K562 (cell line): Measurements from ENCODE around the gene RDH11. TPM values are rescaled to one million over a fixed set of nuclear protein-coding genes. Genes with fewer than 3 reads are reported as not detected.

Source experiments
- ATF1 ChIP-seq, 2 experiments: fragments of 450-650 bp in 1 of 2; IDR thresholded peaks; 2 replicates each; pipeline ENCODE4 v1.6.1; 2016; ENCODE audit warnings: missing compliant biosample characterization in 1 of 2, missing genetic modification characterization in 1 of 2
- CBX1 ChIP-seq: sonication (generic); IDR thresholded peaks from 2 replicates; pipeline ENCODE4 v1.6.1; 2016; ENCODE audit warnings: antibody characterized with exemption, low read depth, mild to moderate bottlenecking
- CBX8 ChIP-seq: fragments of 200-600 bp; sonication (generic); IDR thresholded peaks from 2 replicates; pipeline ENCODE4 v1.6.1; 2012; ENCODE audit warnings: borderline replicate concordance, mixed run types, low read depth, mild to moderate bottlenecking, moderate library complexity, mixed read lengths, low read length, control low read depth, inconsistent platforms; ENCODE audit not compliant: poor library complexity, severe bottlenecking; ENCODE audit errors: extremely low read depth
- ESRRA ChIP-seq: fragments of 450-650 bp; IDR thresholded peaks from 2 replicates; pipeline ENCODE4 v1.6.1; 2014; ENCODE audit warnings: low read depth, mild to moderate bottlenecking, moderate library complexity, borderline replicate concordance
- ESRRB ChIP-seq: fragments of 250-450 bp; sonication (Bioruptor Pico); IDR thresholded peaks from 2 replicates; pipeline ENCODE4 v1.5.0; 2020; ENCODE audit warnings: mild to moderate bottlenecking, moderate library complexity, borderline replicate concordance
- FOXK2 ChIP-seq, 2 experiments: fragments of 450-650 bp; IDR thresholded peaks in 1 of 2; conservative IDR thresholded peaks in 1 of 2; 2 replicates each; pipeline ENCODE4 v1.6.1; 2016; ENCODE audit warnings: low read depth in 2 of 2, mild to moderate bottlenecking in 1 of 2
- HNRNPLL ChIP-seq: fragments of 200-400 bp; formaldehyde crosslinking; IDR thresholded peaks from 2 replicates; pipeline ENCODE4 v1.6.1; 2017; ENCODE audit warnings: low read length, low read depth, mild to moderate bottlenecking; ENCODE audit not compliant: poor library complexity, severe bottlenecking
- KLF6 ChIP-seq: fragments of 250-450 bp; sonication (Bioruptor Pico); IDR thresholded peaks from 2 replicates; pipeline ENCODE4 v1.4.0; 2020; ENCODE audit warnings: mild to moderate bottlenecking, moderate library complexity, borderline replicate concordance
- MEF2D ChIP-seq: conservative IDR thresholded peaks from 2 replicates; pipeline ENCODE4 v1.6.1; 2016; ENCODE audit warnings: low read depth, missing genetic modification characterization, missing compliant biosample characterization
- MEIS2 ChIP-seq: fragments of 450-650 bp; IDR thresholded peaks from 2 replicates; pipeline ENCODE4 v1.6.1; 2014; ENCODE audit warnings: mild to moderate bottlenecking; ENCODE audit not compliant: partially characterized antibody
- NBN ChIP-seq: fragments of 450-650 bp; IDR thresholded peaks from 2 replicates; pipeline ENCODE4 v1.6.1; 2016; ENCODE audit warnings: low read depth, mild to moderate bottlenecking
- PURB ChIP-seq: sonication (generic); formaldehyde crosslinking; IDR thresholded peaks from 2 replicates; pipeline ENCODE4 v1.9.0; 2021; ENCODE audit warnings: low read depth, mild to moderate bottlenecking, missing genetic modification reagents
- PYGO2 ChIP-seq: fragments of 450-650 bp; IDR thresholded peaks from 2 replicates; pipeline ENCODE4 v1.6.1; 2016; ENCODE audit warnings: mild to moderate bottlenecking, missing genetic modification characterization, moderate library complexity, missing compliant biosample characterization
- SMC3 ChIP-seq: conservative IDR thresholded peaks from 2 replicates; pipeline ENCODE4 v1.6.1; 2011; ENCODE audit warnings: low read depth, low read length, improper control_type of control experiment; ENCODE audit not compliant: insufficient read depth
- TEAD2 ChIP-seq: fragments of 450-650 bp; IDR thresholded peaks from 2 replicates; pipeline ENCODE4 v1.6.1; 2016; ENCODE audit warnings: missing genetic modification characterization, control low read depth, missing compliant biosample characterization
- WHSC1 ChIP-seq: IDR thresholded peaks from one replicate; pipeline ENCODE4 v1.6.1; 2012; ENCODE audit warnings: low read length, control low read depth, inconsistent platforms
- ZNF274 ChIP-seq: IDR thresholded peaks from 2 replicates; pipeline ENCODE4 v1.6.1; 2011; ENCODE audit warnings: low read depth, mild to moderate bottlenecking, low read length, moderate library complexity, borderline replicate concordance
- polyA plus RNA-seq, 8 experiments: library from polyadenylated mRNA; depleted of rRNA in 4 of 8; stranded (reverse) in 5 of 8; unstranded in 3 of 8; fragments of >200 nt; fragmentation: Nextera tagmentation in 2 of 8; fragmentation: Illumina TruSeq in 1 of 8; extraction: Ambion mirVana in 2 of 8; extraction: Trizol in 1 of 8; gene quantifications; 2 replicates each; pipeline versions ENCODE4 v1.2.1 to v1.2.3, GENCODE V29; 2011 to 2014; ENCODE audit warnings: inconsistent platforms in 1 of 8, missing spikeins in 1 of 8
- total RNA-seq, 7 experiments: library from RNA; depleted of rRNA in 6 of 7; stranded (reverse); fragments of >200 nt in 6 of 7; fragmentation: Illumina TruSeq in 2 of 7; extraction: Trizol in 2 of 7; gene quantifications; 2 replicates each; pipeline versions ENCODE4 v1.2.1 to v1.2.3, GENCODE V29; 2011 to 2021; ENCODE audit warnings: low replicate concordance in 1 of 7
- TF ChIP-seq, protein P1 (sequence below): fragments of 250-450 bp; sonication (Bioruptor Pico); IDR thresholded peaks from 2 replicates; pipeline ENCODE4 v1.4.0; 2020; ENCODE audit warnings: mild to moderate bottlenecking, moderate library complexity, borderline replicate concordance
- TF ChIP-seq, protein P2 (sequence below): sonication (generic); formaldehyde crosslinking; IDR thresholded peaks from 2 replicates; pipeline ENCODE4 v1.9.0; 2022; ENCODE audit warnings: mild to moderate bottlenecking, missing genetic modification reagents
- TF ChIP-seq, protein P3 (sequence below): fragments of 450-650 bp; formaldehyde crosslinking; IDR thresholded peaks from 2 replicates; pipeline ENCODE4 v1.4.0; 2020; ENCODE audit warnings: mild to moderate bottlenecking, moderate library complexity

The RDH11 gene
- total and polyA plus RNA-seq, 9 of the 15 experiments (the other 6 are each of a cell fraction or from before 2014, with no cell fraction given), result 50.6 to 172 (median 70.5) TPM

- TF ChIP-seq, protein P1, sequence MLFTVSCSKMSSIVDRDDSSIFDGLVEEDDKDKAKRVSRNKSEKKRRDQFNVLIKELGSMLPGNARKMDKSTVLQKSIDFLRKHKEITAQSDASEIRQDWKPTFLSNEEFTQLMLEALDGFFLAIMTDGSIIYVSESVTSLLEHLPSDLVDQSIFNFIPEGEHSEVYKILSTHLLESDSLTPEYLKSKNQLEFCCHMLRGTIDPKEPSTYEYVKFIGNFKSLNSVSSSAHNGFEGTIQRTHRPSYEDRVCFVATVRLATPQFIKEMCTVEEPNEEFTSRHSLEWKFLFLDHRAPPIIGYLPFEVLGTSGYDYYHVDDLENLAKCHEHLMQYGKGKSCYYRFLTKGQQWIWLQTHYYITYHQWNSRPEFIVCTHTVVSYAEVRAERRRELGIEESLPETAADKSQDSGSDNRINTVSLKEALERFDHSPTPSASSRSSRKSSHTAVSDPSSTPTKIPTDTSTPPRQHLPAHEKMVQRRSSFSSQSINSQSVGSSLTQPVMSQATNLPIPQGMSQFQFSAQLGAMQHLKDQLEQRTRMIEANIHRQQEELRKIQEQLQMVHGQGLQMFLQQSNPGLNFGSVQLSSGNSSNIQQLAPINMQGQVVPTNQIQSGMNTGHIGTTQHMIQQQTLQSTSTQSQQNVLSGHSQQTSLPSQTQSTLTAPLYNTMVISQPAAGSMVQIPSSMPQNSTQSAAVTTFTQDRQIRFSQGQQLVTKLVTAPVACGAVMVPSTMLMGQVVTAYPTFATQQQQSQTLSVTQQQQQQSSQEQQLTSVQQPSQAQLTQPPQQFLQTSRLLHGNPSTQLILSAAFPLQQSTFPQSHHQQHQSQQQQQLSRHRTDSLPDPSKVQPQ (CRISPR knock-in tag), result no peak
- TF ChIP-seq SMC3 (no peak), PURB (CRISPR knock-in tag) (no peak), MEF2D (tag) (peak; percentile 84; the same call in 1 of the 2 replicates), ESRRB (CRISPR knock-in tag) (no peak), ZNF274 (no peak), CBX1 (no peak), HNRNPLL (no peak), WHSC1 (no peak), NBN (peak; percentile 97), ATF1 (CRISPR knock-in tag; IDR thresholded peaks at IDR 0.05) (no peak), ATF1 (tag; IDR thresholded peaks at IDR 0.05) (peak; percentile 65; the same call in 1 of the 2 replicates), FOXK2 (conservative IDR thresholded peaks at IDR 0.05 in 1 of 2, IDR thresholded peaks at IDR 0.05 in 1 of 2; ENCODE audit: low read depth in 2 of 2) (peak; percentile 87 to 89), ESRRA (peak; percentile 64; the same call in 1 of the 2 replicates), CBX8 (no peak), MEIS2 (peak; percentile 66), KLF6 (peak; percentile 71; the same call in 1 of the 2 replicates), PYGO2 (tag) (peak; percentile 49; the same call in 1 of the 2 replicates), TEAD2 (no peak)
- TF ChIP-seq, protein P2, sequence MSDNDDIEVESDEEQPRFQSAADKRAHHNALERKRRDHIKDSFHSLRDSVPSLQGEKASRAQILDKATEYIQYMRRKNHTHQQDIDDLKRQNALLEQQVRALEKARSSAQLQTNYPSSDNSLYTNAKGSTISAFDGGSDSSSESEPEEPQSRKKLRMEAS (CRISPR knock-in tag), result no peak
- TF ChIP-seq, protein P3, sequence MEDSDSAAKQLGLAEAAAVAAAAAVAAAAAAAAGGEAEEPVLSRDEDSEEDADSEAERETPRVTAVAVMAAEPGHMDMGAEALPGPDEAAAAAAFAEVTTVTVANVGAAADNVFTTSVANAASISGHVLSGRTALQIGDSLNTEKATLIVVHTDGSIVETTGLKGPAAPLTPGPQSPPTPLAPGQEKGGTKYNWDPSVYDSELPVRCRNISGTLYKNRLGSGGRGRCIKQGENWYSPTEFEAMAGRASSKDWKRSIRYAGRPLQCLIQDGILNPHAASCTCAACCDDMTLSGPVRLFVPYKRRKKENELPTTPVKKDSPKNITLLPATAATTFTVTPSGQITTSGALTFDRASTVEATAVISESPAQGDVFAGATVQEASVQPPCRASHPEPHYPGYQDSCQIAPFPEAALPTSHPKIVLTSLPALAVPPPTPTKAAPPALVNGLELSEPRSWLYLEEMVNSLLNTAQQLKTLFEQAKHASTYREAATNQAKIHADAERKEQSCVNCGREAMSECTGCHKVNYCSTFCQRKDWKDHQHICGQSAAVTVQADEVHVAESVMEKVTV (CRISPR knock-in tag), result peak; percentile 38; the same call in 1 of the 2 replicates
Measured at GRCh38 chr14:67636361-67636919, 59.1 kb downstream of the RDH11 start (continued).
